Nephron progenitor cell (in vitro differentiated cells): ENCODE results near the gene PHIP.

Experiments used
- DNase-seq: peaks from one replicate; pipeline ENCODE4 v3.0.0; 2021
- H3K27ac Mint-ChIP-seq: 2 replicates; pipeline ENCODE4 v1.8.0; 2021; ENCODE audit warnings: mild to moderate bottlenecking, moderate library complexity, mixed read lengths
- H3K27me3 Mint-ChIP-seq: 2 replicates; pipeline ENCODE4 v1.8.0; 2021; ENCODE audit warnings: mild to moderate bottlenecking, low read depth, mixed read lengths; ENCODE audit not compliant: poor library complexity
- H3K36me3 Mint-ChIP-seq: 2 replicates; pipeline ENCODE4 v1.8.0; 2021; ENCODE audit warnings: low read depth, mixed read lengths
- H3K4me1 Mint-ChIP-seq: 2 replicates; pipeline ENCODE4 v1.8.0; 2021; ENCODE audit warnings: mixed read lengths
- H3K4me3 Mint-ChIP-seq: 2 replicates; pipeline ENCODE4 v1.8.0; 2021; ENCODE audit warnings: mild to moderate bottlenecking, moderate library complexity, mixed read lengths
- H3K9me3 Mint-ChIP-seq: 2 replicates; pipeline ENCODE4 v1.8.0; 2021; ENCODE audit warnings: mild to moderate bottlenecking, moderate library complexity, mixed read lengths
- CTCF ChIP-seq: fragments of 200-600 bp; sonication (generic); IDR thresholded peaks from 2 replicates; pipeline ENCODE4 v1.5.0; 2021; ENCODE audit warnings: antibody characterized with exemption

The PHIP gene

GRCh38 chr6:79038061-79038460, 40.0 kb downstream of the PHIP start:
- no peak for TF ChIP-seq CTCF
- H3K9me3 Mint-ChIP-seq = no peaks in the 10 kb centered on the region
- DNase-seq = no peak
- no peak overlapping the region for H3K4me3 Mint-ChIP-seq
- H3K27ac Mint-ChIP-seq = no peak overlapping the region
- peaks cover 85% of the 10 kb centered on the region for H3K36me3 Mint-ChIP-seq
- H3K27me3 Mint-ChIP-seq = no peaks in the 10 kb centered on the region
- no peaks in the 10 kb centered on the region for H3K4me1 Mint-ChIP-seq

GRCh38 chr6:79034865-79035264, 43.2 kb downstream of the PHIP start:
- Mint-ChIP-seq H3K9me3 (no peaks in the 10 kb centered on the region), H3K4me1 (no peaks in the 10 kb centered on the region), H3K4me3 (no peak overlapping the region), H3K27ac (no peak overlapping the region), H3K27me3 (no peaks in the 10 kb centered on the region), H3K36me3 (peaks cover 78% of the 10 kb centered on the region)
- TF ChIP-seq CTCF = no peak
- DNase-seq = no peak

GRCh38 chr6:79033279-79033678, 44.8 kb downstream of the PHIP start:
- Mint-ChIP-seq H3K27ac (no peak overlapping the region), H3K27me3 (no peaks in the 10 kb centered on the region), H3K4me1 (no peaks in the 10 kb centered on the region), H3K36me3 (peaks cover 75% of the 10 kb centered on the region), H3K4me3 (no peak overlapping the region), H3K9me3 (no peaks in the 10 kb centered on the region)
- no peak for DNase-seq
- no peak for TF ChIP-seq CTCF

GRCh38 chr6:79031821-79032590, 46.0 kb downstream of the PHIP start:
- Mint-ChIP-seq H3K27ac (no peak overlapping the region), H3K9me3 (no peaks in the 10 kb centered on the region), H3K4me3 (no peak overlapping the region), H3K36me3 (peaks cover 71% of the 10 kb centered on the region), H3K4me1 (no peaks in the 10 kb centered on the region), H3K27me3 (no peaks in the 10 kb centered on the region)
- DNase-seq = no peak
- TF ChIP-seq CTCF = no peak

GRCh38 chr6:79030511-79030910, 47.5 kb downstream of the PHIP start:
- no peak for TF ChIP-seq CTCF
- no peaks in the 10 kb centered on the region for H3K27me3 Mint-ChIP-seq
- no peaks in the 10 kb centered on the region for H3K9me3 Mint-ChIP-seq
- DNase-seq = no peak
- H3K36me3 Mint-ChIP-seq = peaks cover 61% of the 10 kb centered on the region
- H3K4me3 Mint-ChIP-seq = no peak overlapping the region
- H3K4me1 Mint-ChIP-seq = no peaks in the 10 kb centered on the region
- peak overlapping the region; percentile 16 for H3K27ac Mint-ChIP-seq

GRCh38 chr6:79030023-79030422, 48.0 kb downstream of the PHIP start:
- peak overlapping the region; percentile 50 for H3K27ac Mint-ChIP-seq
- no peak for TF ChIP-seq CTCF
- no peak for DNase-seq

More at GRCh38 chr6:79030023-79030422, 48.0 kb downstream of the PHIP start:
- Mint-ChIP-seq H3K4me1 (no peaks in the 10 kb centered on the region), H3K36me3 (peaks cover 64% of the 10 kb centered on the region), H3K27me3 (no peaks in the 10 kb centered on the region), H3K9me3 (no peaks in the 10 kb centered on the region), H3K4me3 (no peak overlapping the region)
